ENCODE measurements around the gene METTL8. TPM values are rescaled to one million over a fixed set of nuclear protein-coding genes. Genes with fewer than 3 reads are reported as not detected.
A peak's percentile ranks its signal among the peaks of the same experiment; 100 is the strongest.
"Not testable (repeated sequence)": the region's sequence is repeated elsewhere in the genome, so short reads cannot be mapped to it uniquely, and the experiment has no call there.

The METTL8 gene
- total RNA-seq, 8 experiments from 2014 or later = 5.2 to 36.9 (median 8.2) TPM

DNA sequence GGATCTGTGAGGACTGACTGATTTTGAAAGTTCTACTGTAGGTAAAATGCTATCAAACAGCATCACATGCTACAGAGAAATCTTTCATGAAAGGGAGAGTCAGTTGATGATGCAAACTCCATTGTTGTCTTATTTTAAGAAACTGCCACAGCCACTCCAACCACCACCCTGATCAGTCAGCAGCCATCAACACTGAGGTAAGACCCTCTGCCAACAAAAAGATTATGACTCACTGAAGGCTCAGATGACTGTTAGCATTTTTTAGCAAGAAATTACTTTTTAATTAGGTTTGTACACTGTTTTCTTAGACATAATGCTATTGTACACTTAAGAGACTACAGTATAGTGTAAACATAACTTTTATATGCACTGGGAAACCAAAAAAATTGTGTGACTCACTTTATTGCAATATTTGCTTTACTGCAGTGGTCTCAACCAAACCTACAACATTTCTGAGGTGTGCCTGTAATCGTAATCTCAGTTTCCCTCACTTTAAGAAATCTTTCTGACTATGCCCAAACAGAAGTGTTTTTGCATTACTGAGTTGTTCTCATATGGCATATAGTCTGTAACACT is 42.8 kb downstream of the METTL8 start:
- 67 to 100% (median 100%) methylated on average over 1 of the region's 1 CpG; no CpG with 5 or more reads in 2 of the 10 experiments for WGBS, 10 experiments
- peak in 5 of 8 experiments; percentile 20 to 78 (median 36) for ATAC-seq (replicated peaks in 6 of 8)
- Histone ChIP-seq H3K4me3 (no peak overlapping the region), H3K4me1 (replicated peaks in 1 of 2) (no peaks in the 10 kb centered on the region), H3K27ac (no peak overlapping the region)
- in situ Hi-C loops (cut with MboI; ENCODE audit: low pct_unique_long_range_greater_than_20kb in 2 of 9, low sequenced_read_pairs in 9 of 9, unreplicated experiment in 9 of 9) = no loop called here

- ATAC-seq (replicated peaks in 6 of 8) = no peak
- in situ Hi-C loops (cut with MboI; ENCODE audit: low pct_unique_long_range_greater_than_20kb in 2 of 9, low sequenced_read_pairs in 9 of 9, unreplicated experiment in 9 of 9) = no loop called here
- no peak overlapping the region for H3K4me3 ChIP-seq
Observed at GRCh38 chr2:171389780-171390179, 44.0 kb downstream of the METTL8 start.

GRCh38 chr2:171389325-171389724 is 44.5 kb downstream of the METTL8 start:
- Histone ChIP-seq H3K27ac (no peak overlapping the region), H3K4me3 (no peak overlapping the region), H3K4me1 (replicated peaks in 1 of 2) (no peaks in the 10 kb centered on the region)
- in situ Hi-C loops (cut with MboI; ENCODE audit: low pct_unique_long_range_greater_than_20kb in 2 of 9, low sequenced_read_pairs in 9 of 9, unreplicated experiment in 9 of 9) = no loop called here
- no peak for ATAC-seq (replicated peaks in 6 of 8)
- 63 to 100% (median 100%) methylated on average over 1 of the region's 1 CpG; no CpG with 5 or more reads in 5 of the 10 experiments for WGBS, 10 experiments

More at GRCh38 chr2:171389780-171390179, 44.0 kb downstream of the METTL8 start:
- H3K4me1 ChIP-seq (replicated peaks in 1 of 2) = no peaks in the 10 kb centered on the region
- H3K27ac ChIP-seq = no peak overlapping the region
- 100% methylated on average over 1 of the region's 1 CpG; no CpG with 5 or more reads in 2 of the 10 experiments for WGBS, 10 experiments

DNA sequence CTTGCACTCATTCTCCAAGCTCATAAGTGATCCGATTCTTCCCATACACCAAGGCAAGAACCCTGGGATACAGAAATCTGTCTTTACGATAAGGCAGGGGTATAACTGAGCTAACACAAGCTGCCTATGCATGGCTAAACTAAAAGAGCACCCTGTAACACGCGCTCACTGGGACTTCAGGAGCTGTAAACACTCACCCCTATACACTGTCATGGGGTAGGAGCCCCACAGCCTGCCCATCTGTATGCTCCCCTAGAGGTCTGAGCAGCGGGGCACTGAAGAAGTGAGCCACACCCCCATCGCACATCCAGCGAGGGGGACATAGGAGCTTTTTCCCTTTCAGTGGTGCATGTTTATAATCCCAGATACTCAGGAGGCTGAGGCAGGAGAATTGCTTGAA is 46.7 kb downstream of the METTL8 start:
- ATAC-seq (replicated peaks in 6 of 8) = no peak
- Histone ChIP-seq H3K4me1 (replicated peaks in 1 of 2) (no peaks in the 10 kb centered on the region), H3K27ac (no peak overlapping the region), H3K4me3 (no peak overlapping the region)
- WGBS, 10 experiments = 45 to 100% (median 90%) methylated on average over 1 to 5 of the region's 7 CpGs; no CpG with 5 or more reads in 3 of the 10 experiments
- in situ Hi-C loops (cut with MboI; ENCODE audit: low pct_unique_long_range_greater_than_20kb in 2 of 9, low sequenced_read_pairs in 9 of 9, unreplicated experiment in 9 of 9) = no loop called here

GRCh38 chr2:171386627-171387026 is 47.2 kb downstream of the METTL8 start:
- ATAC-seq (replicated peaks in 6 of 8) = no peak
- in situ Hi-C loops (cut with MboI; ENCODE audit: low pct_unique_long_range_greater_than_20kb in 2 of 9, low sequenced_read_pairs in 9 of 9, unreplicated experiment in 9 of 9) = no loop called here
- Histone ChIP-seq H3K27ac (no peak overlapping the region), H3K4me3 (no peak overlapping the region), H3K4me1 (replicated peaks in 1 of 2) (no peaks in the 10 kb centered on the region)
- 80 to 98% (median 89%) methylated on average over 2 to 6 of the region's 10 CpGs; no CpG with 5 or more reads in 6 of the 10 experiments for WGBS, 10 experiments

- H3K4me3 ChIP-seq = no peak overlapping the region
- in situ Hi-C loops (cut with MboI; ENCODE audit: low pct_unique_long_range_greater_than_20kb in 2 of 9, low sequenced_read_pairs in 9 of 9, unreplicated experiment in 9 of 9) = no loop called here
- no peak for ATAC-seq (replicated peaks in 6 of 8)
- no peaks in the 10 kb centered on the region for H3K4me1 ChIP-seq (replicated peaks in 1 of 2)
- H3K27ac ChIP-seq = no peak overlapping the region
- 70 to 100% (median 82%) methylated on average over 1 of the region's 1 CpG; no CpG with 5 or more reads in 4 of the 10 experiments for WGBS, 10 experiments
Observed at GRCh38 chr2:171383134-171383533, 50.7 kb downstream of the METTL8 start.

GRCh38 chr2:171382175-171382574 is 51.6 kb downstream of the METTL8 start:
- H3K4me3 ChIP-seq; H3K27ac ChIP-seq; ATAC-seq (replicated peaks in 6 of 8); H3K4me1 ChIP-seq (replicated peaks in 1 of 2); in situ Hi-C loops (cut with MboI; ENCODE audit: low pct_unique_long_range_greater_than_20kb in 2 of 9, low sequenced_read_pairs in 9 of 9, unreplicated experiment in 9 of 9): not testable (repeated sequence)
- 86 to 100% (median 100%) methylated on average over 1 of the region's 1 CpG; no CpG with 5 or more reads in 5 of the 10 experiments for WGBS, 10 experiments

- H3K4me3 ChIP-seq; H3K27ac ChIP-seq; ATAC-seq (replicated peaks in 6 of 8); H3K4me1 ChIP-seq (replicated peaks in 1 of 2); in situ Hi-C loops (cut with MboI; ENCODE audit: low pct_unique_long_range_greater_than_20kb in 2 of 9, low sequenced_read_pairs in 9 of 9, unreplicated experiment in 9 of 9): not testable (repeated sequence)
Observed at GRCh38 chr2:171377852-171378251, 55.9 kb downstream of the METTL8 start.

GRCh38 chr2:171367692-171368091 is 66.1 kb downstream of the METTL8 start:
- in situ Hi-C loops (cut with MboI; ENCODE audit: low pct_unique_long_range_greater_than_20kb in 2 of 9, low sequenced_read_pairs in 9 of 9, unreplicated experiment in 9 of 9) = no loop called here
- Histone ChIP-seq H3K4me1 (replicated peaks in 1 of 2) (no peaks in the 10 kb centered on the region), H3K4me3 (no peak overlapping the region), H3K27ac (no peak overlapping the region)
- no peak for ATAC-seq (replicated peaks in 6 of 8)
- WGBS, 10 experiments = 66 to 100% (median 90%) methylated on average over 1 to 2 of the region's 2 CpGs; no CpG with 5 or more reads in 1 of the 10 experiments

DNA sequence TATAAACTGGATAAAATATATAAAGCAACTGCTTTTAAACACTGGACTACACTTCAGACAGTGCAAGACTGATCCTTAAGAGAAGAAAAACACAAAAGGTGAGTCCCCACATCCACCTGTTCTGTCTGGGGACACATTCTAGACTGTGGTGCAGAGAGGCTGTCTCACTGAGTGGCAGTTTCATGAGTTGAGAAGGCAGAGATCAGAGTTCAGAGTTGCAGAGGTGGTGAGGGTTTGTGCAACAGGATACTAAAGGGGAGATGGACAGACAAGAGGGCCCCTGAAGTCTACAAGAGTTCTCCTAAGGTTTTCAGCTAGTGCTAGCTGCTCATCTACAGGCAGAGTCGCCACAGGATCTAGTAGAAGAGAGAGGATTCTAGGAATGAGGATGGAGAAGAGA is 68.0 kb downstream of the METTL8 start:
- Histone ChIP-seq H3K4me3 (no peak overlapping the region), H3K4me1 (replicated peaks in 1 of 2) (no peaks in the 10 kb centered on the region), H3K27ac (no peak overlapping the region)
- in situ Hi-C loops (cut with MboI; ENCODE audit: low pct_unique_long_range_greater_than_20kb in 2 of 9, low sequenced_read_pairs in 9 of 9, unreplicated experiment in 9 of 9) = no loop called here
- no peak for ATAC-seq (replicated peaks in 6 of 8)
- 57 to 100% (median 75%) methylated on average over 1 of the region's 1 CpG; no CpG with 5 or more reads in 7 of the 10 experiments for whole genome bisulfite sequencing, 10 experiments

- Histone ChIP-seq H3K27ac (no peak overlapping the region), H3K4me1 (replicated peaks in 1 of 2) (no peaks in the 10 kb centered on the region), H3K4me3 (no peak overlapping the region)
- 34 to 100% (median 89%) methylated on average over 1 to 7 of the region's 7 CpGs; no CpG with 5 or more reads in 1 of the 10 experiments for WGBS, 10 experiments
- in situ Hi-C loops (cut with MboI; ENCODE audit: low pct_unique_long_range_greater_than_20kb in 2 of 9, low sequenced_read_pairs in 9 of 9, unreplicated experiment in 9 of 9) = no loop called here
- ATAC-seq (replicated peaks in 6 of 8) = no peak
Observed at GRCh38 chr2:171365232-171365631, 68.6 kb downstream of the METTL8 start.

- Histone ChIP-seq H3K4me3 (no peak overlapping the region), H3K4me1 (replicated peaks in 1 of 2) (no peaks in the 10 kb centered on the region), H3K27ac (no peak overlapping the region)
- no peak for ATAC-seq (replicated peaks in 6 of 8)
- in situ Hi-C loops (cut with MboI; ENCODE audit: low pct_unique_long_range_greater_than_20kb in 2 of 9, low sequenced_read_pairs in 9 of 9, unreplicated experiment in 9 of 9) = no loop called here
- 92 to 100% (median 97%) methylated on average over 2 of the region's 2 CpGs; no CpG with 5 or more reads in 1 of the 10 experiments for WGBS, 10 experiments
Observed at GRCh38 chr2:171362396-171362795, 71.4 kb downstream of the METTL8 start.

- Histone ChIP-seq H3K4me3 (no peak overlapping the region), H3K4me1 (replicated peaks in 1 of 2) (no peaks in the 10 kb centered on the region), H3K27ac (no peak overlapping the region)
- no peak for ATAC-seq (replicated peaks in 6 of 8)
- WGBS, 10 experiments = 76 to 100% (median 98%) methylated on average over 1 to 2 of the region's 2 CpGs; no CpG with 5 or more reads in 1 of the 10 experiments
- in situ Hi-C loops (cut with MboI; ENCODE audit: low pct_unique_long_range_greater_than_20kb in 2 of 9, low sequenced_read_pairs in 9 of 9, unreplicated experiment in 9 of 9) = no loop called here
Observed at GRCh38 chr2:171360905-171361304, 72.9 kb downstream of the METTL8 start.

DNA sequence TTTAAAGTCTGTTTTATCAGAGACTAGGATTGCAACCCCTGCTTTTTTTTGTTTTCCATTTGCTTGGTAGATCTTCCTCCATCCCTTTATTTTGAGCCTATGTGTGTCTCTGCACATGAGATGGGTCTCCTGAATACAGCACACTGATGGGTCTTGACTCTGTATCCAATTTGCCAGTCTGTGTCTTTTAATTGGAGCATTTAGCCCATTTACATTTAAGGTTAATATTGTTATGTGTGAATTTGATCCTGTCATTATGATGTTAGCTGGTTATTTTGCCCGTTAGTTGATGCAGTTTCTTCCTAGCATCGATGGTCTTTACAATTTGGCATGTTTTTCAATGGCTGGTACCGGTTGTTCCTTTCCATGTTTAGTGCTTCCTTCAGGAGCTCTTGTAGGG is 80.0 kb downstream of the METTL8 start:
- in situ Hi-C loops (cut with MboI; ENCODE audit: low pct_unique_long_range_greater_than_20kb in 2 of 9, low sequenced_read_pairs in 9 of 9, unreplicated experiment in 9 of 9); H3K4me1 ChIP-seq (replicated peaks in 1 of 2); H3K4me3 ChIP-seq; H3K27ac ChIP-seq; ATAC-seq (replicated peaks in 6 of 8): not testable (repeated sequence)
- WGBS, 10 experiments = 100% methylated on average over 1 of the region's 3 CpGs; no CpG with 5 or more reads in 9 of the 10 experiments
